Large intestine (tissue), 3 donors: ENCODE results near the gene CPNE6. TPM values are rescaled to one million over a fixed set of nuclear protein-coding genes. Genes with fewer than 3 reads are reported as not detected.

ENCODE experiments used
- DNase-seq, 2 donors: peaks; one replicate each; pipeline versions ENCODE4 v3.0.0 to v3.0.0-alpha.2; 2013
- H3K27ac ChIP-seq: one replicate; pipeline ENCODE4 v1.5.1; 2013; ENCODE audit warnings: low read length
- H3K27me3 ChIP-seq: 2 replicates; pipeline ENCODE4 v1.6.1; 2013; ENCODE audit warnings: low read length; ENCODE audit not compliant: control insufficient read depth, insufficient read depth
- H3K36me3 ChIP-seq: 2 replicates; pipeline ENCODE4 v1.6.1; 2013; ENCODE audit warnings: low read length; ENCODE audit not compliant: control insufficient read depth, insufficient read depth
- H3K4me1 ChIP-seq: one replicate; pipeline ENCODE4 v1.6.1; 2013; ENCODE audit warnings: low read length; ENCODE audit not compliant: control insufficient read depth, insufficient read depth
- H3K4me3 ChIP-seq: one replicate; pipeline ENCODE4 v1.5.1; 2013; ENCODE audit warnings: low read length
- H3K9me3 ChIP-seq: one replicate; pipeline ENCODE4 v1.6.1; 2013; ENCODE audit warnings: mild to moderate bottlenecking, low read depth, low read length, moderate library complexity; ENCODE audit not compliant: control insufficient read depth
- WGBS: methylation state at CpG from one replicate; pipeline ENCODE4 v1.1.5; 2013; ENCODE audit warnings: low lambda C conversion rate; ENCODE audit not compliant: insufficient coverage; 5-methylcytosine and 5-hydroxymethylcytosine counted together
- polyA plus RNA-seq: library from polyadenylated mRNA; unstranded; fragments of 120-200 nt; gene quantifications from one replicate; pipeline ENCODE4 v1.2.1, GENCODE V29; 2013

CPNE6 gene
- polyA plus RNA-seq, 1 donor, result 0.31 TPM

DNA sequence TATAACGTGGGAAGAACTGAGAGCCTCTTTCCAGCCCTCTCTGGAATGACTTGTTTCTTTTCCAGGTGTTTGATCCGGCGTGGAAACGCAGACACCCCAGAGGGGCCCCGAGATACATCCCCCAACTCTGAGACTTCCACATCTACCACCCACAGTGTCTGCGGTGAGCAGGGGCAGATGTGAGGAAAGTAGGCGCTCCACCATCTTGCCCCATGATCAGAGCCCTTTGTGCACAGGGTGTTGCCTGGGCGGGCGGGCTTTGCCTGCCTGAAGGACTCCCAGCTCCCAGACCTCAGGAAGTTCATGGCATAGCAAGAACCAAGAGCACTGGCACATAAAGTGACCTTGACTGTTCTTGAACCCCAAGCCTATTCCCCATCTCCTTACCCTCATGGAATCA, 16.7 kb upstream of the CPNE6 start:
- Histone ChIP-seq H3K9me3 (no peaks in the 10 kb centered on the region), H3K27ac (no peak overlapping the region), H3K4me3 (no peak overlapping the region), H3K36me3 (no peaks in the 10 kb centered on the region), H3K4me1 (peaks cover 21% of the 10 kb centered on the region), H3K27me3 (peaks cover 5% of the 10 kb centered on the region)
- no peak for DNase-seq
- no CpG with 5 or more reads among the region's 9 CpGs for WGBS

DNA sequence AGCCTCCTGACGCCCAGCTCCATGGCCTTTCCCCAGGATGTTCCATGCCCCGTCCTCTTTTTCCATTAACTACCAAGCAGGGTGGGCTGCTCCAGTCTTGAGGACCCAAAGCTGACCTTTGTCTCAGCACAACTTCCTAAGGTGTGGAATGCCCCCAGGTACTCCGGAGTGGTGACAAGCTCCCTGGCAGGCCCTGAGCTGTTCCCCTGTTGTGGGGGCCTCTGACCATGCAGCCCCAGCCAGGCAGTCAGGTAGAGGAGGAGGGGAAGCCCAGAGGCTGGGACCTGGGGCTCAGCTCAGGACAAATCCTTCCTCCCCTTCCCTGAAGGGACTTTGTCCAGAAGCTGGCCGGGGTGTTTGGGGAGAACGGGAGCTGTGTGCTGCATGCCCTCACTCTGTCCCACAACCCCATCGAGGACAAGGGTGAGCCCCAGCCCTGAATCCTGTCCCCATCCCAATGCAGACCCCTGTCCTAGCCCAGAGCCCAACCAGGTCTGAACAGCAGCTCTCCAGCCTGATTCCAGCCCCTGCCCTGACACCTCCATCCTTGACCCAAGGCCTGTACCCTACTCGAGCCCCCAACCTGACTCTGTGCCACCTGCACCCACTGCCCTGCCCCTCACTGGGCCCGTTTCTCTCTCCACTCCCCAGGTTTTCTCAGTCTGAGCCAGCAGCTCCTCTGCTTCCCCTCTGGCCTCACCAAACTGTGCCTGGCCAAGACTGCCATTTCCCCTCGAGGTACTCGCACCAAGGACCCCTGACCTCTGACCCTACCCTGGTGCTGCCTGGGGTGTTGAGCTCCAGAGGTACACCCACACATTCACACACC, 15.2 kb upstream of the CPNE6 start:
- H3K27ac ChIP-seq, result no peak overlapping the region
- no CpG with 5 or more reads among the region's 10 CpGs for WGBS
- DNase-seq, result no peak

DNA sequence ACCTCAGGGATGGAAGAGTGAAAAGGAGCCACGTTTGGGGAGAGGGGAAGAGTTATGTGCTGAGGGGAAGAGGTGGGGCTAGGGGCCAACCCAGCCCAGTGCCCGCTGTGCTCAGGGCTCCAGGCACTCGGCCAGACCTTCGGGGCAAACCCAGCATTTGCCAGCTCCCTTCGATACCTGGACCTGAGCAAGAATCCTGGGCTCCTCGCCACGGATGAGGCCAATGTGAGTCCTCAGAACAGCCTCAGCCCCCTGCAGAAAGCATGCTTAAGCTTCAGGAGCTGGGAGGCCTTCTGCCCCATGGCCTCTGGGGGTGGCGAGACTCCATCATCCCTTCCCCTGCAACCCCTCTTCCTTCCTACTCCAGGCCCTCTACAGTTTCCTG, 14.6 kb upstream of the CPNE6 start:
- H3K4me1 ChIP-seq, result peaks cover 34% of the 10 kb centered on the region
- H3K27ac ChIP-seq, result no peak overlapping the region
- H3K36me3 ChIP-seq, result no peaks in the 10 kb centered on the region
- no peak overlapping the region for H3K4me3 ChIP-seq
- peaks cover 5% of the 10 kb centered on the region for H3K27me3 ChIP-seq
- DNase-seq, result no peak
- no CpG with 5 or more reads among the region's 8 CpGs for WGBS
- no peaks in the 10 kb centered on the region for H3K9me3 ChIP-seq

More for the DNA sequence above, 15.2 kb upstream of the CPNE6 start:
- Histone ChIP-seq H3K27me3 (peaks cover 5% of the 10 kb centered on the region), H3K36me3 (no peaks in the 10 kb centered on the region), H3K4me1 (peaks cover 31% of the 10 kb centered on the region), H3K9me3 (no peaks in the 10 kb centered on the region), H3K4me3 (no peak overlapping the region)

DNA sequence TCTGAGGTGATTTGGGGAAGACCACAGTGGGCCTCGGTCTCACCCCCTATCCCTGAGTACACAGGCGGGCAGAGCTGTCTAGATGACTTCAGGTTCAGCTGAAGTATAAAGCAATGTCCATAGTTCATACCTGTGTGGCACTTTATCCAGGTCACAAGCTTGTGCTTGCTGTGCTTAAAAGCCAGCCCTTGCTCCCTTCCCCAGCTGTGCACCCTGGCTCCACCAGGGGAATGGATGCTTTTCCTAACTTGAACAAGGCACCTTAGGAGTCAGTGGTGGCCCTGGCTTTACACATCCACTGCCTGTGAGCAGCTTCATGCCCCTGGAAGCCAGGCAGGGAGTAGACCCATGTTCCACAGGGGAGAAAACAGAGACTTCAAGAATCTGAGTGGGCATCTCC, 14.1 kb upstream of the CPNE6 start:
- Histone ChIP-seq H3K9me3 (no peaks in the 10 kb centered on the region), H3K4me1 (peaks cover 38% of the 10 kb centered on the region), H3K36me3 (no peaks in the 10 kb centered on the region), H3K27ac (no peak overlapping the region), H3K27me3 (peaks cover 5% of the 10 kb centered on the region), H3K4me3 (no peak overlapping the region)
- no peak for DNase-seq
- no CpG with 5 or more reads among the region's 2 CpGs for WGBS

DNA sequence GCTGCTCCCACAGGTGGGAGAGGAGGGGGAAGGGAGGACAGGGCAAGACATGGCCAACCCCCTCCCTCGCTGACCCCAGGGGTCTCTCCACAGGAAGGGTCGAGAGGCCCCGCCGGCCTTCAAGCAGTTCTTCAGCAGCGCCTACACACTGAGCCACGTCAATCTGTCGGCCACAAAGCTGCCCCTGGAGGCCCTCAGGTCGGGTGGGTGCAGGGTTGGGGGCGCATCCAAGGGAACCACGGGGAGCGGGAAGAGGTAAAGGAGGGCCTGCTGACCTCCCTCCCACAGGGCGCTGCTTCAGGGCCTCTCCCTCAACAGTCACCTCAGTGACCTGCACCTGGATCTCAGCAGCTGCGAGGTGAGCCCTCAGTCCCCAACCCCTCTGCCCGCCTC, 13.5 kb upstream of the CPNE6 start:
- Histone ChIP-seq H3K27me3 (peaks cover 3% of the 10 kb centered on the region), H3K27ac (no peak overlapping the region), H3K4me1 (peaks cover 38% of the 10 kb centered on the region), H3K36me3 (no peaks in the 10 kb centered on the region), H3K4me3 (no peak overlapping the region), H3K9me3 (no peaks in the 10 kb centered on the region)
- no CpG with 5 or more reads among the region's 14 CpGs for WGBS
- DNase-seq, result no peak

DNA sequence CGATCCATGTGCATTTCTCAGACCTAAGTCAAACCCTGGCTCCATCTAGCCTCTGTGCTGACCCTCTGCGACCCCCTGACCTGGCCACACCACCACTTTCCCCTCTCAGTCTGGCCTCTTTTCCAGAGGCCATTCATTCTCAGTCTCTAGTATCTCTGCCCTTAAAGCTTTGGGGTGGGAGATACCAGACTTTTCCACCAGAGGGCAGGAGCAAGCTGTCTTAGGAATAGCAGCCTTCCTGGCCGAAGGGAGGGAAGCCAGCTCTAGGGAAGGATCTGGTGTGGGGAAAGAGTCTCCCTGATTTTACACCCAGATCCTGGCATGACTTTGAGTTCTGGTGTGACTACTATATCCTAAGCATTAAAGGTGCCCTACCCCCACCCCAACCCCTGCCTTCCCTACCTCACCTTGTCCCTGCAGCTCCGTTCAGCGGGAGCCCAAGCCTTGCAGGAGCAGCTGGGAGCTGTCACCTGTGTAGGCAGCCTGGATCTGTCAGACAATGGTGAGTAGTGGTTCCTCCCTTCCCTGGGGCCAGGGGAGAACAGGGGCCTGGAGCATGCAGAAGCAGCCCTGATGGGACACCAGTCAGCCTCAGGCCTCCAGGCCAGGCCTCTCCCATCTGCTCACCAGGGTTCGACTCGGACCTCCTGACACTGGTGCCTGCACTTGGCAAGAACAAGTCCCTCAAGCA, 13.0 kb upstream of the CPNE6 start:
- H3K27me3 ChIP-seq, result no peaks in the 10 kb centered on the region
- H3K4me3 ChIP-seq, result no peak overlapping the region
- peak; percentile 68 to 78 for DNase-seq
- no peaks in the 10 kb centered on the region for H3K9me3 ChIP-seq
- H3K4me1 ChIP-seq, result peaks cover 41% of the 10 kb centered on the region
- no peak overlapping the region for H3K27ac ChIP-seq
- no peaks in the 10 kb centered on the region for H3K36me3 ChIP-seq
- WGBS, result no CpG with 5 or more reads among the region's 7 CpGs

DNA sequence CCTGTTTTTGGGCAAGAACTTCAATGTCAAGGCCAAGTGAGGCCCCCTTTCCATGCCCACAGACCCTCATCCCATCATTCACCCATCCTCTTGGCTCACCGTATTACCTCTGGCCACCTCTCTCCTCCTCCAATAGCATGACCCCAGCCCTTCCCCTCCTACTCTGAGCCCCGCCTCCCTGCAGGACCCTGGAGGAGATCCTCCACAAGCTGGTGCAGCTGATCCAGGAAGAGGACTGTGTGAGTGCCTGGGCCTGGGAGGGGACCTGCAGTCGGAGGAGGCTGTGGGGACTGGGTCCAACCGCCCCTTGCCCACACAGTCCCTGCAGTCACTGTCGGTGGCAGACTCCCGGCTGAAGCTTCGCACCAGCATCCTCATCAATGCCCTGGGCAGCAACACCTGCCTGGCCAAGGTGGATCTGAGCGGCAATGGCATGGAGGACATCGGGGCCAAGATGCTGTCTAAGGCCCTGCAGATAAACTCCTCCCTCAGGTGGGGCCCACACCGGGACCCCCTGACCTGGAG, 12.3 kb upstream of the CPNE6 start:
- no peak for DNase-seq
- Histone ChIP-seq H3K27ac (no peak overlapping the region), H3K4me1 (peaks cover 43% of the 10 kb centered on the region), H3K36me3 (no peaks in the 10 kb centered on the region), H3K4me3 (no peak overlapping the region), H3K27me3 (no peaks in the 10 kb centered on the region), H3K9me3 (no peaks in the 10 kb centered on the region)
- WGBS, result no CpG with 5 or more reads among the region's 10 CpGs

GRCh38 chr14:24059841-24060388, 11.4 kb upstream of the CPNE6 start:
- Histone ChIP-seq H3K27ac (no peak overlapping the region), H3K27me3 (no peaks in the 10 kb centered on the region), H3K9me3 (no peaks in the 10 kb centered on the region), H3K4me1 (peaks cover 43% of the 10 kb centered on the region), H3K4me3 (no peak overlapping the region), H3K36me3 (no peaks in the 10 kb centered on the region)
- WGBS, result no CpG with 5 or more reads among the region's 16 CpGs
- no peak for DNase-seq

GRCh38 chr14:24060443-24060842, 10.9 kb upstream of the CPNE6 start:
- no peak for DNase-seq
- Histone ChIP-seq H3K27ac (peak overlapping the region; percentile 81), H3K9me3 (no peaks in the 10 kb centered on the region), H3K4me3 (no peak overlapping the region), H3K27me3 (no peaks in the 10 kb centered on the region), H3K36me3 (no peaks in the 10 kb centered on the region), H3K4me1 (peaks cover 47% of the 10 kb centered on the region)
- WGBS, result no CpG with 5 or more reads among the region's 10 CpGs

- Histone ChIP-seq H3K27me3 (no peaks in the 10 kb centered on the region), H3K9me3 (no peaks in the 10 kb centered on the region), H3K36me3 (no peaks in the 10 kb centered on the region), H3K4me1 (peaks cover 53% of the 10 kb centered on the region), H3K4me3 (no peak overlapping the region), H3K27ac (peak overlapping the region; percentile 81)
- DNase-seq, result peak; percentile 62 to 81
- WGBS, result no CpG with 5 or more reads among the region's 7 CpGs
Observed at GRCh38 chr14:24060984-24061913, 10.1 kb upstream of the CPNE6 start.
